ENCODE data around the gene NPHS1. TPM values are rescaled to one million over a fixed set of nuclear protein-coding genes. Genes with fewer than 3 reads are reported as not detected.

The NPHS1 gene
- total and polyA plus RNA-seq, 4 donors, result under 0.01 TPM; not detected in 3

DNA sequence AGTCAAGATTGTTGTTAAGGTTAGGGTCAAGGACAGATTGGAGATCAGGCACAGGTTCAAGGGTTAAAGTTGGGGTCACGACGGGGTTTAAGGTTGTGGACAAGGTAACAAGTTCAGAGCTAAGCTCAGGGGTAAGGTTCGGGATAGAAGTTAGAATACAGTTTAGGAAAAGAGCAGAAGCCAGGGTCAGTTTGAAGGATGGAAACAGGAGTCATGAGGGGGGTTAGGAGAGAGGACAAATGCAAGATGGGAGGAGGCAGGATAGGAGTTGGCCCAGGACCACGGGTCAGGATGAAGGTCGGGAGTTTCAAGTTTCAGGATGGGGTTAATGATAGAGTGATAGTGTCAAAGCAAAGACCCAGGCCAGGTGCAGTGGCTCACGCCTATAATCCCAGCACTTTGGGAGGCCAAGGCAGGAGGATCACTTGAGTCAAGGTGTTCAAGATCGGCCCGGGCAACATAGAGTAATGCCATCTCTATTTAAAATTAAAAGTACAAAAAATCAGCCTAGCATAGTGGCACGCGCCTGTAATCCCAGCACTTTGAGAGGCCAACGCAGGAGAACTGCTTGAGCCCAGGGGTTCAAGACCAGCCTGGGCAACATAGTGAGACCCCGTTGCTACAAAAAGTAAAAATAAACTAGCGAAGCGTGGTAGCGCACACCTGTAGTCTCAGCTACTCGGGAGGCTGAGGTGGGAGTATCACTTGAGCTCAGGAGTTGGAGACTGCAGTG, 7.7 kb downstream of the NPHS1 start (continued):
- TF ChIP-seq, protein P1, sequence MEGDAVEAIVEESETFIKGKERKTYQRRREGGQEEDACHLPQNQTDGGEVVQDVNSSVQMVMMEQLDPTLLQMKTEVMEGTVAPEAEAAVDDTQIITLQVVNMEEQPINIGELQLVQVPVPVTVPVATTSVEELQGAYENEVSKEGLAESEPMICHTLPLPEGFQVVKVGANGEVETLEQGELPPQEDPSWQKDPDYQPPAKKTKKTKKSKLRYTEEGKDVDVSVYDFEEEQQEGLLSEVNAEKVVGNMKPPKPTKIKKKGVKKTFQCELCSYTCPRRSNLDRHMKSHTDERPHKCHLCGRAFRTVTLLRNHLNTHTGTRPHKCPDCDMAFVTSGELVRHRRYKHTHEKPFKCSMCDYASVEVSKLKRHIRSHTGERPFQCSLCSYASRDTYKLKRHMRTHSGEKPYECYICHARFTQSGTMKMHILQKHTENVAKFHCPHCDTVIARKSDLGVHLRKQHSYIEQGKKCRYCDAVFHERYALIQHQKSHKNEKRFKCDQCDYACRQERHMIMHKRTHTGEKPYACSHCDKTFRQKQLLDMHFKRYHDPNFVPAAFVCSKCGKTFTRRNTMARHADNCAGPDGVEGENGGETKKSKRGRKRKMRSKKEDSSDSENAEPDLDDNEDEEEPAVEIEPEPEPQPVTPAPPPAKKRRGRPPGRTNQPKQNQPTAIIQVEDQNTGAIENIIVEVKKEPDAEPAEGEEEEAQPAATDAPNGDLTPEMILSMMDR (IDR thresholded peaks at IDR 0.05; ENCODE audit: low read depth, low read length, missing input control), result no peak
- TF ChIP-seq MAX (IDR thresholded peaks at IDR 0.05), result no peak
- TF ChIP-seq FOXA1 (IDR thresholded peaks at IDR 0.05), result no peak

DNA sequence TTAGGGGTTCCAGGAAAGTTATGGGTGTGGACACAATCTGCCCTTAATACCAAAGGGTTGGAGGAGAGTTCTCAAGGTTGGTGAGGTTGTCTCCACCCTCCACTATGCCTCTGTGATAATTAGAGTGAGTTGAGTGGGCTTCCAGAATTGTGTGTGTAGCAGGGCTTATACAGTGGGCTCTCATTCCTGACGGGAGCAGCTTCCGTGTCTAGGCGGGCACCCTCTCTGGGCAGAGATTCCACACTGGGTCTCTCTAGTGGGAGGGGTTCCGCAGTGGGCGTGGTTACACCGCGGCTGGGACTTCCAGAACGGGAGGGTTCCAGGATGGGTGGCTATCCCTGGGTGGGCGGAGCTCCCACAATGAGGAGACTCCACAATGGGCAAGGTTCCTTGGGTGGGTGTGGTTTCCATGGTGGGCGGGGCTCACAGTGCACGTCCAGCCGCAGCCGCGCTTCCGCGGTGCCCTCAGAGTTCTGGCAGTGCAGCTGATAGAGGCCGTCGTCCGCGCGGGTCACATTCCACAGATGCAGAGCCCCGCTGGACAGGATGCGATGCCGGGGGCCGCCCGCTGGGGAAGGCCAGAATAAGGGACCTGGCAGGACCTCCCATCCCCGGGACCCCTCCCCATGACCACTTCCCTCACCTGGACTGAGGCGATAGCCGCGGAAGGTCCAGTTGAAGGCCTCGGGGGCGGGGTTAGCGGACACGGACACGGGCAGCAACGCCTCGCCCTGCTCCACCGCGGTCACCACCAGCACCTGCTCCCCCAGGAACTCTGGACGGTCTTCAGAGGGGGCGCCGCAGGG, 8.4 kb downstream of the NPHS1 start:
- TF ChIP-seq YY1 (IDR thresholded peaks at IDR 0.05) (no peak), NR2F2 (IDR thresholded peaks at IDR 0.05) (no peak)
- TF ChIP-seq, protein P1 (IDR thresholded peaks at IDR 0.05; ENCODE audit: low read depth, low read length, missing input control), result no peak

GRCh38 chr19:35842666-35843272, 9.5 kb downstream of the NPHS1 start:
- no peak for DNase-seq (ENCODE audit: low spot score)
- H3K27me3 ChIP-seq (ENCODE audit: control insufficient read depth in 4 of 4, insufficient read depth in 4 of 4, low read length in 3 of 4), result peaks cover 0 to 11% (median 9%) of the 10 kb centered on the region in 4 donors
- H3K9me3 ChIP-seq (ENCODE audit: control insufficient read depth in 4 of 4, low read length in 3 of 4), result peaks cover 0 to 3% (median 1%) of the 10 kb centered on the region in 4 donors
- no peak overlapping the region for H3K9ac ChIP-seq (ENCODE audit: low read depth in 1 of 2, low read length in 2 of 2)
- TF ChIP-seq, protein P2, sequence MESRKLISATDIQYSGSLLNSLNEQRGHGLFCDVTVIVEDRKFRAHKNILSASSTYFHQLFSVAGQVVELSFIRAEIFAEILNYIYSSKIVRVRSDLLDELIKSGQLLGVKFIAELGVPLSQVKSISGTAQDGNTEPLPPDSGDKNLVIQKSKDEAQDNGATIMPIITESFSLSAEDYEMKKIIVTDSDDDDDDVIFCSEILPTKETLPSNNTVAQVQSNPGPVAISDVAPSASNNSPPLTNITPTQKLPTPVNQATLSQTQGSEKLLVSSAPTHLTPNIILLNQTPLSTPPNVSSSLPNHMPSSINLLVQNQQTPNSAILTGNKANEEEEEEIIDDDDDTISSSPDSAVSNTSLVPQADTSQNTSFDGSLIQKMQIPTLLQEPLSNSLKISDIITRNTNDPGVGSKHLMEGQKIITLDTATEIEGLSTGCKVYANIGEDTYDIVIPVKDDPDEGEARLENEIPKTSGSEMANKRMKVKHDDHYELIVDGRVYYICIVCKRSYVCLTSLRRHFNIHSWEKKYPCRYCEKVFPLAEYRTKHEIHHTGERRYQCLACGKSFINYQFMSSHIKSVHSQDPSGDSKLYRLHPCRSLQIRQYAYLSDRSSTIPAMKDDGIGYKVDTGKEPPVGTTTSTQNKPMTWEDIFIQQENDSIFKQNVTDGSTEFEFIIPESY (IDR thresholded peaks at IDR 0.05), result no peak
- TF ChIP-seq NR2F2 (IDR thresholded peaks at IDR 0.05) (no peak), TAF1 (conservative IDR thresholded peaks at IDR 0.05) (no peak)
- TF ChIP-seq, protein P1 (IDR thresholded peaks at IDR 0.05; ENCODE audit: low read depth, low read length, missing input control), result no peak
- WGBS, result 77% methylated on average over 4 of the region's 4 CpGs
- no peaks in the 10 kb centered on the region for H3K36me3 ChIP-seq (ENCODE audit: control insufficient read depth in 4 of 4, insufficient read depth in 3 of 4, low read depth in 1 of 4, low read length in 3 of 4)
- H3K4me3 ChIP-seq (ENCODE audit: low read depth in 1 of 3, low read length in 3 of 3), result no peak overlapping the region
- no peak overlapping the region for H3K27ac ChIP-seq (ENCODE audit: low read depth in 1 of 2, low read length in 2 of 2)
- peaks cover 0 to 6% (median 5%) of the 10 kb centered on the region in 4 donors for H3K4me1 ChIP-seq (ENCODE audit: control insufficient read depth in 4 of 4, insufficient read depth in 4 of 4, low read length in 3 of 4)

More for the DNA sequence above, 8.4 kb downstream of the NPHS1 start:
- Histone ChIP-seq H3K4me1 (ENCODE audit: control insufficient read depth in 4 of 4, insufficient read depth in 4 of 4, low read length in 3 of 4) (peaks cover 0 to 6% (median 5%) of the 10 kb centered on the region in 4 donors), H3K36me3 (ENCODE audit: control insufficient read depth in 4 of 4, insufficient read depth in 3 of 4, low read depth in 1 of 4, low read length in 3 of 4) (no peaks in the 10 kb centered on the region), H3K9ac (ENCODE audit: low read depth in 1 of 2, low read length in 2 of 2) (no peak overlapping the region), H3K27ac (ENCODE audit: low read depth in 1 of 2, low read length in 2 of 2) (no peak overlapping the region), H3K4me3 (ENCODE audit: low read depth in 1 of 3, low read length in 3 of 3) (no peak overlapping the region), H3K9me3 (ENCODE audit: control insufficient read depth in 4 of 4, low read length in 3 of 4) (peaks cover 0 to 2% (median 0%) of the 10 kb centered on the region in 4 donors), H3K27me3 (ENCODE audit: control insufficient read depth in 4 of 4, insufficient read depth in 4 of 4, low read length in 3 of 4) (peaks cover 0 to 11% (median 10%) of the 10 kb centered on the region in 4 donors)
- 10% methylated on average over 42 of the region's 42 CpGs for WGBS
- DNase-seq (ENCODE audit: low spot score), result no peak

All from liver (tissue), 9 donors.